ENCODE data around the gene NEUROD4. TPM values are rescaled to one million over a fixed set of nuclear protein-coding genes. Genes with fewer than 3 reads are reported as not detected.

The NEUROD4 gene
- total RNA-seq, 1 donor from 2014 or later, result 6.9 TPM

DNA sequence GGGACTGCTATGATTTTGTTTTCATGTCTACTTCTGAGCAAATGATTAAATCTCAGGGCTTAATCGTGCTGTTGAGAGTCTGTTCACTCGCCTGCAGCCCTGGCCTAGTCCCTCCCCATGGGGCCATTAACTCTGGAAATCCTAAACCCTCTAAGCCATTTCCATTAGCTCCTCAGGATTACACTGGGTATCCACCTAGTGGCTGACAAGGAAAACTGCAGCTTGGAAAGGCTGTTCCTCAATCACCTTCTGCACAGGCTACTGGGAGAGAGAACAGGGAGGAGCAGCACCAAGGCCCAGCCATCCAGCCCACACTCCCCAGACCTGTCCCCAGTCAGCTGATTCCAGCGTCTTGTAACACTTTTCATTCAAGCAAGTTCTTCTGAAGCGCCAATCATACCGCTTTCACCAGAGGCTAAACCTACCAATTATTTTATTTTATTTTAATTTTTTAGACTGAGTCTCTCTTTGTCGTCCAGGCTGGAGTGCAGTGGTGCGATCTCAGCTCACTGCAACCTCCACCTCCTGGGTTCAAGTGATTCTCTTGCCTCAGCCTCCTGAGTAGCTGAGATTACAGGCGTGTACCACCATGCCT, 48.7 kb downstream of the NEUROD4 start:
- peak; percentile 29 for DNase-seq (ENCODE audit: low read depth, low spot score)
- peaks cover 5% of the 10 kb centered on the region for H3K4me1 Mint-ChIP-seq
- H3K27ac Mint-ChIP-seq (ENCODE audit: unreplicated experiment), result no peak overlapping the region
- TF ChIP-seq, protein P1, sequence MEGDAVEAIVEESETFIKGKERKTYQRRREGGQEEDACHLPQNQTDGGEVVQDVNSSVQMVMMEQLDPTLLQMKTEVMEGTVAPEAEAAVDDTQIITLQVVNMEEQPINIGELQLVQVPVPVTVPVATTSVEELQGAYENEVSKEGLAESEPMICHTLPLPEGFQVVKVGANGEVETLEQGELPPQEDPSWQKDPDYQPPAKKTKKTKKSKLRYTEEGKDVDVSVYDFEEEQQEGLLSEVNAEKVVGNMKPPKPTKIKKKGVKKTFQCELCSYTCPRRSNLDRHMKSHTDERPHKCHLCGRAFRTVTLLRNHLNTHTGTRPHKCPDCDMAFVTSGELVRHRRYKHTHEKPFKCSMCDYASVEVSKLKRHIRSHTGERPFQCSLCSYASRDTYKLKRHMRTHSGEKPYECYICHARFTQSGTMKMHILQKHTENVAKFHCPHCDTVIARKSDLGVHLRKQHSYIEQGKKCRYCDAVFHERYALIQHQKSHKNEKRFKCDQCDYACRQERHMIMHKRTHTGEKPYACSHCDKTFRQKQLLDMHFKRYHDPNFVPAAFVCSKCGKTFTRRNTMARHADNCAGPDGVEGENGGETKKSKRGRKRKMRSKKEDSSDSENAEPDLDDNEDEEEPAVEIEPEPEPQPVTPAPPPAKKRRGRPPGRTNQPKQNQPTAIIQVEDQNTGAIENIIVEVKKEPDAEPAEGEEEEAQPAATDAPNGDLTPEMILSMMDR (conservative IDR thresholded peaks at IDR 0.05), result peak; percentile 74
- H3K27me3 Mint-ChIP-seq (ENCODE audit: low read depth), result peaks cover 6% of the 10 kb centered on the region
- H3K9me3 Mint-ChIP-seq, result no peaks in the 10 kb centered on the region
- no peaks in the 10 kb centered on the region for H3K36me3 Mint-ChIP-seq (ENCODE audit: low read depth)
- no peak overlapping the region for H3K4me3 Mint-ChIP-seq

- peaks cover 7% of the 10 kb centered on the region for H3K27me3 Mint-ChIP-seq (ENCODE audit: low read depth)
- H3K4me1 Mint-ChIP-seq, result no peaks in the 10 kb centered on the region
- no peak for DNase-seq (ENCODE audit: low read depth, low spot score)
- H3K4me3 Mint-ChIP-seq, result no peak overlapping the region
- H3K36me3 Mint-ChIP-seq (ENCODE audit: low read depth), result no peaks in the 10 kb centered on the region
- no peak overlapping the region for H3K27ac Mint-ChIP-seq (ENCODE audit: unreplicated experiment)
- no peaks in the 10 kb centered on the region for H3K9me3 Mint-ChIP-seq
- TF ChIP-seq, protein P1 (conservative IDR thresholded peaks at IDR 0.05), result peak; percentile 47
Observed at GRCh38 chr12:55072083-55072482, 52.3 kb downstream of the NEUROD4 start.

GRCh38 chr12:55073043-55074022, 53.6 kb downstream of the NEUROD4 start:
- Mint-ChIP-seq H3K9me3 (no peaks in the 10 kb centered on the region), H3K27ac (ENCODE audit: unreplicated experiment) (no peak overlapping the region), H3K36me3 (ENCODE audit: low read depth) (no peaks in the 10 kb centered on the region), H3K4me3 (no peak overlapping the region), H3K4me1 (no peaks in the 10 kb centered on the region), H3K27me3 (ENCODE audit: low read depth) (peaks cover 10% of the 10 kb centered on the region)
- DNase-seq (ENCODE audit: low read depth, low spot score), result peak; percentile 81
- TF ChIP-seq, protein P1 (conservative IDR thresholded peaks at IDR 0.05), result peak; percentile 98

GRCh38 chr12:55074806-55075205, 55.0 kb downstream of the NEUROD4 start:
- Mint-ChIP-seq H3K4me3 (no peak overlapping the region), H3K36me3 (ENCODE audit: low read depth) (peaks cover 1% of the 10 kb centered on the region), H3K27ac (ENCODE audit: unreplicated experiment) (no peak overlapping the region), H3K27me3 (ENCODE audit: low read depth) (peaks cover 24% of the 10 kb centered on the region), H3K4me1 (no peaks in the 10 kb centered on the region), H3K9me3 (peaks cover 10% of the 10 kb centered on the region)
- TF ChIP-seq, protein P1 (conservative IDR thresholded peaks at IDR 0.05), result no peak
- DNase-seq (ENCODE audit: low read depth, low spot score), result no peak

Other genes starting within 250 kb of the NEUROD4 start
- gene MUCL1, start 165.5 kb upstream of the NEUROD4 start, total RNA-seq, result not detected in 2 replicates
- gene TESPA1, start 35.2 kb upstream of the NEUROD4 start, total RNA-seq, result not detected in 2 replicates
- gene OR9K2, start 106.4 kb downstream of the NEUROD4 start, total RNA-seq, result not detected in 2 replicates
- not detected in 2 replicates for gene OR10A7, start 201.1 kb downstream of the NEUROD4 start, total RNA-seq
- not detected in 2 replicates for gene OR6C74, start 224.6 kb downstream of the NEUROD4 start, total RNA-seq

Measured in neural crest cell (in vitro differentiated cells).